GM19328 (cell line): ENCODE data around the gene STS.
A peak's percentile ranks its signal among the peaks of the same experiment; 100 is the strongest.
"Not testable (repeated sequence)": the region's sequence is repeated elsewhere in the genome, so short reads cannot be mapped to it uniquely, and the experiment has no call there.

Experiments
- ATAC-seq: cut with Tn5 transposase; IDR thresholded peaks from one replicate; pipeline ENCODE4 v1.9.1; 2021; ENCODE audit warnings: mild to moderate bottlenecking, moderate library complexity; ENCODE audit not compliant: unreplicated experiment

Gene STS

DNA sequence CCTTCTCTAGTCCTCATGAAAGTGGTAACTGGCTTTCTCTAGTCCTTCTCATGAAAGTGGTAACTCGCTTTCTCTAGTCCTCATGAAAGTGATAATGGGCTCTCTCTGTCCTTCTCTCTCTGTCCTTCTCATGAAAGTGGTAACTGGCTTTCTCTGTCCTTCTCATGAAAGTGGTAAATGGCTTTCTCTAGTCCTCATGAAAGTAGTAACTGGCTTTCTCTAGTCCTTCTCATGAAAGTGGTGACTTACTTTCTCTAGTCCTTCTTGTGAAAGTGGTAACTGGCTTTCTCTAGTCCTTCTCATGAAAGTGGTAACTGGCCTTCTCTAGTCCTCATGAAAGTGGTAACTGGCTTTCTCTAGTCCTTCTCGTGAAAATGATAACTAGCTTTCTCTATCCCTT, 31.3 kb downstream of the STS start:
- ATAC-seq: not testable (repeated sequence)

GRCh38 chrX:7179446-7179845, 31.9 kb downstream of the STS start:
- ATAC-seq: no peak

DNA sequence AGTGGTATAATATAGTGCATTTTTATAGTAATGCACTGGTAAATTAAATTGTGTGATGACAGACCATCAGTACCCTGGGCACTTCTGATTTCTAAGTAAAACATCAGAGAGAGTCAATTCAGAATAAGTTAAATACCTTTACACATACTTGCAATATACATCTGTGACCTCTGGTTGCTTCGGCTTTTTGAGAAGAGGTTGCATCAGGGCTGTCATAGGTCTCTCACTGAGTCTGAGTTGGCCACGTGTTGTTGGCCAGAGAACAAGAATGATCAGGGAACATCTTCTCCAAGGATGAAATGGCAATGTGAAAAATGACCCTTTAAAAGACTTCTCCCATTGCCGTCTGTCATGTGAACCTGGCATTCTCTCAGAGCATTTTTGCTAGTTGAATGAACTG, 37.3 kb downstream of the STS start:
- ATAC-seq: no peak

GRCh38 chrX:7188672-7189071, 41.2 kb downstream of the STS start:
- no peak for ATAC-seq

DNA sequence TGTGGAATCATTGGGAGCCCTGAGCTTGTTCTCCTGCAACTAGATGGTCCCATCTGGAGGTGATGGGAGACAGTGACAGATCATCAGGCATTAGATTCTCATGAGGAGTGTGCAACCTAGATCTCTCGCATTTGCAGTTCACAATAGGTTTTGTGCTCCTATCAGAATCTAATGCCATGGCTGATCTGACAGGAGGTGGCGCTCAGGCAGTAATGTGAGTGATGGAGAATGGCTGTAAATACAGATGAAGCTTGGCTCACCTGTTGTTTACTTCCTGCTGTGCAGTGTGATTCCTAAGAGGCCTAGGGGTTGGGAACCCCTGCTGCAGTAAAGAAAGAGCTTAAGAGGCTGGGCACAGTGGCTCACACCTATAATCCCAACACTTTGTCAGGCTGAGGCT, 42.6 kb downstream of the STS start:
- no peak for ATAC-seq

- peak; percentile 54 for ATAC-seq
Observed at GRCh38 chrX:7191681-7192110, 44.2 kb downstream of the STS start.

DNA sequence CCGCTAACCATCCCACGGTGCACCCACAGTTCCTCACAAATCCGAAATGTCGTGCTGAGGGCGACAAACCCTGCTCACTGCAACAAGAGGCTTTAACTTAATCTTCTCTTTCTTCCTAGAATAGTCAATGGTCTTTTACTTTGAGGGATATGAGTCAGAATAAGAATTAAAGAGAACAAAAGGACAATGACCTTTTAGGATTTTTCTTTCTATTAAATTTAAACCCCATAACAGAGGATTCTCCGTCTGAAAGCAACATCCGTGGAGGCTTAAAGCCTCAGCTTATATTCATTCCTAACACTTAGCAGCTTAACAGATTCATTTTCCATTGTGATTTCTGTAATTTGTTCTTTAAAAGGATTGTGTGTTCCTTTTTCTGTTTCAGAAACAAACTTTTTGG, 45.4 kb downstream of the STS start:
- no peak for ATAC-seq

DNA sequence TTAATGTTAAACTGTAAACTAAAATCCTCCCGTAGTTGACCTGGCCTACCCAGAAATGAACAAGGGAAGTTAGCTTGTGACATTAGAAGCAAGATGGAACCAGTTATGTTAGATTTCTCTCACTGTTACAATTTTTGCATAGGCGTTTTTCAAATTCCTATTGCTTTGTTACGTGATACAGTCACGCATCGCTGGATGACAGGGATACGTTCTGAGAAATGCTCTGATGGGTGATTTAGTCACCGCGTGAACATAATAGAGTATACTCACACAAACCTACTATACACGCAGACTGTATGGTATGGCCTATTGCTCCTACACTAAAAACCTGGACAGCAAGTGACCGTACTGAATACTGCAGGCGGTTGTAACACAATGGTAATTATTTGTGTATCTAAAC, 47.1 kb downstream of the STS start:
- ATAC-seq: no peak
